ENCODE measurements around the gene ZNF804B.
A peak's percentile ranks its signal among the peaks of the same experiment; 100 is the strongest.

ZNF804B gene

GRCh38 chr7:88842201-88842600, 82.7 kb downstream of the ZNF804B start:
- DNase-seq, result no peak

- no peak for DNase-seq
Measured at GRCh38 chr7:88845091-88845490, 85.6 kb downstream of the ZNF804B start.

- DNase-seq, result no peak
Measured at GRCh38 chr7:88851220-88851619, 91.7 kb downstream of the ZNF804B start.

DNA sequence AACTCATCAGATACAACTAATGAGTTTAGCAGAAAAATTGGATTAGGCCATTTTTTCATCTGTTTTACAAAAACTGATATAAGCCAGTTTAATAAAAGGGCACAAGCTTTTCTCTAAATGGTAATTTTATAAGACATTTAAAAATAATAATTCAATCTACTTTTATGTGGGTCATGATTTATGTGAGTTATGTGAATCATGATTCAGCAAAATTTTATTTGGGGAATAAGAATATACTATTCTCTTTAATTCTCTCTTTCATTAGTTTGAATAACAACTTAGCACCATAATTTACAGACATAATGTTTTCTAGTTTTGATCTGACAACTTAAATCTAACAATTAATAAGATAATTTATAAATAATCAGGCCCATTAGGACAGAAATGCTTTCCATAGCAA, 99.8 kb downstream of the ZNF804B start:
- no peak for DNase-seq

DNA sequence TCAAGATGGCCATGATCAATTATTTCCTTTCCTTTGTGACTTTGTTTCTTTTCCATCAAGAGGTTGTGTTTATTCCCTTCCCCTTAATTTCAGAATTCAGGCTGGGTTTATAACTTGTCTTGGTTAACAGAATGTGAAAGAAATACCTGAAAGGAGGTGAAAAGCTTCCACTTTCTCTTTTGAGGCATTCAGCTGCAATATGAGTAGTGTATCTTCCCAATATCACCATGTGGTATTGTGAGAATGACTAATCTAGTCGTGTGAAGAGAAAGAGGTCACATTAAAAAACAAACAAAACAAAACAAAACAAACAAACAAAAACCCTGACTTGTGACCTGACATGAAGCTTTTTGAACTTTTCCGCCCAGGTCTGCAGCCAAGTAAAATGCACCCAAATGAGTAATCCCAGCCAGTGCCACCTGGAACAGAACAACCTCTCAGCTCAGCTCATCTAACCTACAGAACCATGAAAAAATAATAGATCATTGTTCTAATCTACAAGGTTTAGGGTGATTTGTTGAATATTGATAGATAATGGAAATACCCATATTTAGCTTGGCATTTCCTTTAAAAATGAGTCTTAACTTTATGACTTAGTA, 106.9 kb downstream of the ZNF804B start:
- no peak for DNase-seq

GRCh38 chr7:88867158-88867557, 107.7 kb downstream of the ZNF804B start:
- DNase-seq, result no peak

GRCh38 chr7:88868456-88868855, 109.0 kb downstream of the ZNF804B start:
- DNase-seq, result no peak

DNA sequence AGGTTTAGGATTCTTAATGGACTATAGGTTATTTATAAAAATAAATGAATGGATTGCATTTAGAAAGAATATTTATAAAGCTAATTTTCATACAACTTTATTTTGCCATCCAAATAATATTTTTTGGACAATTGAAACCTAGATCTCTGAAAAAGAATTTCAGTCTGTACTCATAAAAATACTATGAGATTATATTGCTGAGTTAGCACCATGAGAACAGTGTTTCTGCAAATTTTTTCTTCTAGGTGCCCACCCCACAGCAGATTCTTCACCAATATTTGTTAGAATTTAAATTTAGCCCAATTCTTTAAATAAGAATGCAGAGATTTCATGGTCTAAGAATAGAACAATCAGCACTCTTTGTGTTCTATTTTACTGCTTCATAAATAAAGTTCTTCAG, 121.6 kb downstream of the ZNF804B start:
- no peak for DNase-seq

DNA sequence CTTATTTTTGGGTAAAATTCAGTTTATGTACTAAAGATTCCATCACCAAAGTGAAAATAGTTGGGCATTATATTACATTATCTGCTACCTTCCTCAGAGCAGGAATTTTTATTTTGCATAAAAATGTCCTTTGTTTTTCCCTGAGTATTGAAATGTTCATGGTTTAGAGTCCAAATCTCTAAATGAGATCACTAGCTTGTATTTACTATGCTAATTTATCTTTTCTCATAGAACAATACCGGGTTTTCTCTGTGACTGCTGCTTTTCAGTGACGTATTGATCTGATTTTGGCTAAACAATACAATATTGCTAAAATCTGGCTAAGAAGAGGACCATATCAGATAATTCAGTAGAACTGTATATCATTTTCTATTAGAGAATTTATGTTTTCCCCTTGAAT, 125.6 kb downstream of the ZNF804B start:
- no peak for DNase-seq

GRCh38 chr7:88888684-88889083, 129.2 kb downstream of the ZNF804B start:
- no peak for DNase-seq

DNA sequence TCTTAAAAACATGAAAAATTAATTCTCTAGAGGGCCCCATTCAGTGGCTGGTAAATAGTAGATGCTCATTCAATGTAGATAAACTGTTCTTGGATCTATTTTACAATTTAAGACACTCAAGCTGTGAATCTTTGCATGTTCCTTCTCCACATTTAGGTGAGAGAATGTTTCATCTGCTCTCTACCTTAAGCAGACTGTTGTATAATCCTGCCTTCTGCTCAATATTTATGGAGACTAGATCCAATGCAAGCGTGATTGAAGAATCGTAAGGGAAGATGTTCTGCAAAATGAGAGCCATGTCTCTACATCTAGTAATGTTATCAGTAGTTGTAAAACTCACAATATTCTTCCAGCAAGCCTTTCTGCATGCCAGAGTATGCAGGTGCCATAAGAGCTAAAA, 151.0 kb downstream of the ZNF804B start:
- DNase-seq, result no peak

GRCh38 chr7:88912852-88913251, 153.4 kb downstream of the ZNF804B start:
- DNase-seq, result no peak

DNA sequence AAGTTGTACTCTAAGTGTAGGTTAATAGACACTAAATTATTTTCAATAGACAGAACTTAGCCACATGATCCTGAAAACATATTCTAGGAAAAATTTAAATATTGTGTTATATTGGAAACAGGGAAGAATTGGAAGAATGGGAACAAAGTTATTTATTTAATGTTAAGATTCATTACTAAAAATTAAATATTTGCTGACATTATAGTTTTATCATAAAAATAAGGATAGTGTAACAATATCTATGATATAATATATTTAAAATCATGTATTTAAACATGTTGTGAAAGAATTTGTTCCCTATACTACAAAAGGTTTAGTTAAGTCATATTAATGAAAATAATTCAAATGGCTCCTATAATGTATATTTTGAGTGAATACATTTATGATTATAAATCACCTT, 156.1 kb downstream of the ZNF804B start:
- DNase-seq, result no peak

- no peak for DNase-seq
Measured at GRCh38 chr7:88919478-88920131, 160.1 kb downstream of the ZNF804B start.

GRCh38 chr7:88922944-88923343, 163.4 kb downstream of the ZNF804B start:
- no peak for DNase-seq

- DNase-seq, result peak; percentile 1
Measured at GRCh38 chr7:88928276-88928675, 168.8 kb downstream of the ZNF804B start.

DNA sequence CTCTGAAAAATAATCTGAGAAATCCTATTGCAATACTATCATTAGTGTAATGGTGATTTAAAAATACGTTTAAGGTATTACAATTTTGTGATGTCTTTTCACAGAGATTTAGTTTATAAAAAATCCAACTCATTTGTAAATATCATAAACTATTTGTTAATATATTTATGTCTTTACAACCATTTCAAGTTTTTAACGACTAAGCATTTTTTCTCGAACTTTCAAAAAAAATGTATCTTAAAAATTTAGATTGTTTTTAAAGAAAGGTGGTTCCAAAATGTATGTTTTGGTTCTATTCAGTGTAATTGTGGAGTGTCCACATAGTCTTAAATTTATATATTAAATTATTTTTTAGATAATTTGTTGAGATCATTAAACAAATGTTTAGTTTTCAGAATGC, 170.2 kb downstream of the ZNF804B start:
- DNase-seq, result no peak

DNA sequence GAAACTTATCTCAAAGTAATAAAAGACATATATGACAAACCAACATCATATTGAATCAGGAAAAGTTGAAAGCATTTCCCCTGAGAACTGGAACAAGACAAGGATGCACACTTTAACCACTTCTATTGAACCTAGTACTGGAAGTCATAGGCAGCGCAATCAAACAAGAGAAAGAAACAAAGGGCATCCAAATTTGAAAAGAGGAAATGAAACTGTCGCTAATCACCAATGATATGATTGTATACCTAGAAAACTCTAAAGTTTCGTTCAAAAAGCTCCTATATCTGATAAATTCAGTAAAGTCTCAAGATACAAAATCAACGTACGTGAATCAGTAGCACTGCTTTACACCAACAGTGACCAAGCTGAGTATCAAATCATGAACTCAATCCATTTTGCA, 173.8 kb downstream of the ZNF804B start:
- no peak for DNase-seq

DNA sequence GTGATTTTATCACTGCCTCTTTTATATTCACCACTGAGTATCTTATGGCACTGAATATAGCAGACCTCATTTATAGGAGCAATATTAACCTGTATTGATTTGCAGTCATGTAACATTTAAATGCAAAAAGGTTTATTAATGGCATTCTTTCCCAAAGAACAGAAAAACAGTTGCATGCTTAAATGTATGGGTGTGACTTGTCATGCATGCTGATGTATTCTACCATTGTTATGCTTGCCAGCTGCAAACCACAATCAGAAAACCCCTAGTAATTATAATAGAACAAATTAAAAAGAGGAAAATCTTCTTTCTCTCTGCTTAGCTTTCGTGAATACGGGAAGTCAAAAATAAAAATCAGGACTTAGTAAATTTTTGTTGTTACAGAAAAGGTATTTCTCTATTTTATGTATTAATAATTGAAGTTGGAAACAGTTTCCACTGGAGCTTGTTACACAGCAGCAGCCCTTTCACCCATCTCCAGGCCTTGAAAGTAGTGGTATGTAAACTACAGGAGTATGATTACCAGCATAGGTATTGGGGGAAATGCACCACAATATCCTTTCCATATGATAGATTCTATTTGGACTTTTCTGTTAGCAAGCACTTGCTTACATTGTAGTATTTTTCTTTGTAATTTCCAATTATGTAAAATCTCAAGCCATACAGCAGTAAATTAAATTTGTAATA, 183.5 kb downstream of the ZNF804B start:
- DNase-seq, result no peak

DNA sequence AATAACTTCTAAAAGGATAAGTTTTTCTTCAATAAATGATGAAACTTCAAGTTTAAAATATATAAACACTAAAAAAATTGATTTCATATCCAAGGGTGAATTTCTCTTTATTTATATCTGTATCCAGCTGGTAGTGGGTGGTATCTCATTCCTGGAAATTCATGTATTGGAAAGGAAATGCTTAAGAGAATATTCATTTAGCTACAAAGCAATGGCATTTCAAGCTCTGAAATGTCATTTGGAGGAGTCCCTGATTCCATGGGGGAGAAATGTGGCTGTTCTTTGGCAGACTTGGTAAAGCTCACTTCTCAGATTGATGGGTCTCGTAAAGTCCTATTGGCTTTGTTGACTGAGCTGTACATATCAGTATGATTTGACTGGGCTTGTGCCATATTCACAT, 192.3 kb downstream of the ZNF804B start:
- DNase-seq, result no peak

- no peak for DNase-seq
Measured at GRCh38 chr7:88964418-88964817, 204.9 kb downstream of the ZNF804B start.

DNA sequence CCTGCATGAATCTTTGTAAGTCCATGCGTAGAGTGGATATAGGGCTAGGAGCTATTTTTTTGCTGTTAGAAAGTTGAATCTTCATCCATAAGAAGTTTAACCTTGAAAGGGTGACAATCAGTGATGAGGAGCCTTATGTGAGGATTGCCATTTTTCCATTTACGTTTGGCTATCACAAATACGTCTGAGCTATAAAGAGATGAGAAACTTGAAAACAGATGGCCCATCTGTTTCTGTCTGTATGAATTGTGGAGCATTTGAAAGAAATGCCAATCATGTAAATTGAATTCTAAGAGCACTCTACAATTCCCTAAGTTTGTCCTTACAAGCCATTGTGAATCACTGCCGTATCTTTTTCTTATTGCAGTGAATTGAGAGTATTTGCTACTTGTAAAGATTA, 205.9 kb downstream of the ZNF804B start:
- no peak for DNase-seq

GRCh38 chr7:88967432-88967831, 207.9 kb downstream of the ZNF804B start:
- DNase-seq, result no peak

GRCh38 chr7:88969167-88969566, 209.7 kb downstream of the ZNF804B start:
- no peak for DNase-seq

DNA sequence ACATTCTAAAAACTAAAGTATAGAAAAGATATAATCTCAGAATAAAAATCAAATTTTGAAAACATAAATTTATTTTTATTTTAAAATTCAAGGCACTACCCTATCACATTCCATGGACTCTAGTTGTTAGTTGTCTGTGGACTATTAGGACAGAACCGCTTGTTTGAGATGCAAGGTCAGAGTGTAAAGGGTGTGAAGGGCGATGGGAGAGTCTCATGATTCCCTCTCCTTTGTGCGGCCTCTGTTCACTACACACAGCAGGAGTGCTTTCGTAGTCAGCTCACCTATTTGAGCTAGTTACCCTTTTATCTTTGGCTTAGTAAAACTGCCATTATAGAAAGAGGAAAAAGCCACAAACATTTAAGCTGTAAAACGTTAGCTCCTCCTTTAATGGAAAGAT, 225.8 kb downstream of the ZNF804B start:
- DNase-seq, result no peak

Measured in DMS79 (cell line).